Tibial nerve (tissue), 4 donors: ENCODE data around the gene CTTNBP2. TPM values are rescaled to one million over a fixed set of nuclear protein-coding genes. Genes with fewer than 3 reads are reported as not detected.

Experiments used
- DNase-seq, 2 donors: peaks; one replicate each; pipeline ENCODE4 v3.0.0-alpha.2; 2019; ENCODE audit warnings: low spot score in 2 of 2
- H3K27ac ChIP-seq, 4 donors: fragments of 200-600 bp; sonication (generic) in 3 of 4; one replicate each; pipeline ENCODE4 v1.5.1; 2017 to 2019; ENCODE audit warnings: mild to moderate bottlenecking in 1 of 4
- H3K27me3 ChIP-seq, 2 donors: fragments of 200-600 bp; sonication (generic) in 1 of 2; one replicate each; pipeline versions ENCODE4 v1.5.1 to v1.6.0; 2017 to 2019
- H3K36me3 ChIP-seq, 3 donors: fragments of 200-600 bp; sonication (generic); one replicate each; pipeline ENCODE4 v1.5.1; 2018 to 2019
- H3K4me1 ChIP-seq, 4 donors: fragments of 200-600 bp; sonication (generic) in 3 of 4; one replicate each; pipeline ENCODE4 v1.5.1; 2017 to 2019
- H3K4me3 ChIP-seq, 4 donors: fragments of 200-600 bp; sonication (generic) in 3 of 4; one replicate each; pipeline ENCODE4 v1.5.1; 2017 to 2019; ENCODE audit warnings: mild to moderate bottlenecking in 1 of 4, moderate library complexity in 1 of 4
- H3K9me3 ChIP-seq, 4 donors: fragments of 200-600 bp; sonication (generic) in 3 of 4; one replicate each; pipeline ENCODE4 v1.5.1; 2017 to 2019
- EP300 ChIP-seq, 2 donors: sonication (generic); formaldehyde crosslinking; IDR thresholded peaks; one replicate each; pipeline ENCODE4 v1.6.1; 2017; ENCODE audit warnings: antibody characterized with exemption in 2 of 2, mild to moderate bottlenecking in 1 of 2
- POLR2A ChIP-seq, 2 donors: fragments of 450-650 bp; IDR thresholded peaks; one replicate each; pipeline ENCODE4 v1.6.1; 2017; ENCODE audit warnings: antibody characterized with exemption in 2 of 2, mild to moderate bottlenecking in 2 of 2, moderate library complexity in 2 of 2
- WGBS, 2 donors: methylation state at CpG; one replicate each; pipeline ENCODE4 v1.1.5; 2018; 5-methylcytosine and 5-hydroxymethylcytosine counted together
- total RNA-seq, 4 donors: library from RNA; depleted of rRNA; stranded (reverse); fragments of >200 nt; gene quantifications; one replicate each; pipeline ENCODE4 v1.1.0, GENCODE V29; 2016
- TF ChIP-seq, protein P1 (sequence below), 5 experiments: fragments of 200-600 bp in 3 of 5; fragments of 450-650 bp in 2 of 5; sonication (generic) in 3 of 5; IDR thresholded peaks; one replicate each; pipeline ENCODE4 v1.5.1; 2016 to 2019; ENCODE audit warnings: antibody characterized with exemption in 5 of 5, mild to moderate bottlenecking in 3 of 5, moderate library complexity in 2 of 5

CTTNBP2 gene
- total RNA-seq, 4 donors from 2014 or later, result 12.9 to 19.3 (median 17.1) TPM

DNA sequence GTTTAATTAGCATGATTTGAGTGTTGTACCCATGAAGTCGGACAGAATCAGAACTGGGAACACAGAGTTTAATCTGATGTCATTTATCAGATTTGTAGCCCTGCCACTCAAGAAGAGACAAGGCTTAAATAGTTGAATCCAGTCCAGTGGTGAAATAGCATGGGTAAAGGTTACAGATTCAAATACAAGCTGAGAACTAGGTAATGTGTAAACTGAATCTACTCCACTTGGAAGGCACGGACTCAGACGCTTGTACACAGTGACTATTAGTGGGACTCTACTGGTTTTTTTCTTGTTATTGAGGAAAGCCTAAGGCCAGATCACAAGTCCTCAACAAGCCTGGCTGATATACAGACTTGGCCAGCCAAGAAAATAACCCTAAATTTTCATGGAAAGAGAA is 142.9 kb downstream of the CTTNBP2 start:
- Histone ChIP-seq H3K27ac (no peak overlapping the region), H3K36me3 (peaks cover 0 to 21% (median 0%) of the 10 kb centered on the region in 3 donors), H3K4me3 (no peak overlapping the region), H3K27me3 (no peaks in the 10 kb centered on the region), H3K9me3 (no peaks in the 10 kb centered on the region), H3K4me1 (peaks cover 0 to 3% (median 0%) of the 10 kb centered on the region in 4 donors)
- TF ChIP-seq, protein P1, sequence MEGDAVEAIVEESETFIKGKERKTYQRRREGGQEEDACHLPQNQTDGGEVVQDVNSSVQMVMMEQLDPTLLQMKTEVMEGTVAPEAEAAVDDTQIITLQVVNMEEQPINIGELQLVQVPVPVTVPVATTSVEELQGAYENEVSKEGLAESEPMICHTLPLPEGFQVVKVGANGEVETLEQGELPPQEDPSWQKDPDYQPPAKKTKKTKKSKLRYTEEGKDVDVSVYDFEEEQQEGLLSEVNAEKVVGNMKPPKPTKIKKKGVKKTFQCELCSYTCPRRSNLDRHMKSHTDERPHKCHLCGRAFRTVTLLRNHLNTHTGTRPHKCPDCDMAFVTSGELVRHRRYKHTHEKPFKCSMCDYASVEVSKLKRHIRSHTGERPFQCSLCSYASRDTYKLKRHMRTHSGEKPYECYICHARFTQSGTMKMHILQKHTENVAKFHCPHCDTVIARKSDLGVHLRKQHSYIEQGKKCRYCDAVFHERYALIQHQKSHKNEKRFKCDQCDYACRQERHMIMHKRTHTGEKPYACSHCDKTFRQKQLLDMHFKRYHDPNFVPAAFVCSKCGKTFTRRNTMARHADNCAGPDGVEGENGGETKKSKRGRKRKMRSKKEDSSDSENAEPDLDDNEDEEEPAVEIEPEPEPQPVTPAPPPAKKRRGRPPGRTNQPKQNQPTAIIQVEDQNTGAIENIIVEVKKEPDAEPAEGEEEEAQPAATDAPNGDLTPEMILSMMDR (IDR thresholded peaks at IDR 0.05), result no peak
- TF ChIP-seq EP300 (IDR thresholded peaks at IDR 0.05), result no peak
- TF ChIP-seq POLR2A (IDR thresholded peaks at IDR 0.05), result no peak
- DNase-seq, result no peak
- 83 to 94% methylated on average over 3 of the region's 3 CpGs for WGBS, 2 donors

DNA sequence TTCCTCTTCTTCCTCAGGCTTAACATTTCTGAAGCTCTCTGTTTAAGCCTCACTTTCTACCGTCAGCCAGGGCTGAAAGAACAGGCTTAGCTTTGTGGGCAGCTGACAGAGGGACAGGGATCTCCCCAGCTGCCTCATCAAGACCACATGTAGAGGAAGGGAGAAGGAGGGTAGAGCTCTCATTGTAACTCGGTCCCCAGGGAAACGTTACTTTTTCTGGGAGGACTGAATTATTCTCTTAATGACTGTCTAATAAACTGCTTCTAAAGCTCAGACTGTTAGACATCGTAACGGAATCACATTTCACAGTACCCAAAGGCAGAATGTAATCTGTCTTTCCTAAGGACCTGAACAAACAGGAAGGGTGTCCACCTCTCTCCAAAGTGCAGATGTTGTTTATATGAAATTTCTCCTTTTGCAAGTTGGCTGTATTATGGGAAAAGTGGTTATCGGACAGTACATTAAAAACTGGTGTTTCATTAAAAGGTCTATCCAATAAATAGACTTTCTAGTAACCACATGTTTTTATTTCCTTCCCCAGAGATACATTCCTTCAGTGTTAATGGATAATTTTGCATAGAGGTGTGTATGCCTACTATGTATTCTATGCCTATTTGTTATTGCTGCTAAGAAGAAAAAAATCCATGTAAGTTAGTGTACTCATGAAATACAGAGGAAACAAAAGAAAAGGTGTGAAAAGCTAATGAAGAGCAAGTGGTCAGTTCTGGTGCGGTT is 144.2 kb downstream of the CTTNBP2 start:
- H3K9me3 ChIP-seq, result no peaks in the 10 kb centered on the region
- 28 to 30% methylated on average over 7 of the region's 7 CpGs for WGBS, 2 donors
- H3K4me3 ChIP-seq, result no peak overlapping the region
- TF ChIP-seq POLR2A (IDR thresholded peaks at IDR 0.05) (no peak), EP300 (IDR thresholded peaks at IDR 0.05) (no peak)
- TF ChIP-seq, protein P1 (IDR thresholded peaks at IDR 0.05), result no peak
- H3K27ac ChIP-seq, result no peak overlapping the region
- no peaks in the 10 kb centered on the region for H3K27me3 ChIP-seq
- peaks cover 0 to 3% (median 0%) of the 10 kb centered on the region in 4 donors for H3K4me1 ChIP-seq
- peaks cover 0 to 23% (median 0%) of the 10 kb centered on the region in 3 donors for H3K36me3 ChIP-seq
- no peak for DNase-seq

DNA sequence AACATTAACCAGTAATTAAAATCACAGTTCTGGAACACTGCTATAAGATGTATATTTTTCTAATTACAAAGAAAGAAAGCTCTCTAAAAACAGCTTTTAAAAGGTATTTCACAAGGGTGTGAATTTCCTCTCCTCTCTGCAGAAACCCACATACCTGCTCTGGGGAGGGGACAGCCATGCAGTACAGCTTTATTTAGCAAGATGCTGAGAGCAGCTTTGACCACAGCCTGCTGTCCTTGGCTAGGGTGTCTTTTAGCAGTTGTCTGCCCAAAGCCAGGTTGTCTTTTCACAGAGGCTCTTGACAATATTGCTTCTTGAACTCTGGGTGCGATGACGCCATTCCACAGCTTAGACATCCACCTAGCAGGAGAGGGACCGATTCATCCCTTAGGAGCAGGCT is 148.3 kb downstream of the CTTNBP2 start:
- Histone ChIP-seq H3K27ac (no peak overlapping the region), H3K9me3 (no peaks in the 10 kb centered on the region), H3K36me3 (peaks cover 0 to 17% (median 0%) of the 10 kb centered on the region in 3 donors), H3K4me1 (peaks cover 0 to 3% (median 0%) of the 10 kb centered on the region in 4 donors), H3K27me3 (no peaks in the 10 kb centered on the region), H3K4me3 (no peak overlapping the region)
- no peak for TF ChIP-seq POLR2A (IDR thresholded peaks at IDR 0.05)
- no peak for TF ChIP-seq EP300 (IDR thresholded peaks at IDR 0.05)
- TF ChIP-seq, protein P1 (IDR thresholded peaks at IDR 0.05), result no peak
- 94 to 100% methylated on average over 3 of the region's 3 CpGs for WGBS, 2 donors
- no peak for DNase-seq

DNA sequence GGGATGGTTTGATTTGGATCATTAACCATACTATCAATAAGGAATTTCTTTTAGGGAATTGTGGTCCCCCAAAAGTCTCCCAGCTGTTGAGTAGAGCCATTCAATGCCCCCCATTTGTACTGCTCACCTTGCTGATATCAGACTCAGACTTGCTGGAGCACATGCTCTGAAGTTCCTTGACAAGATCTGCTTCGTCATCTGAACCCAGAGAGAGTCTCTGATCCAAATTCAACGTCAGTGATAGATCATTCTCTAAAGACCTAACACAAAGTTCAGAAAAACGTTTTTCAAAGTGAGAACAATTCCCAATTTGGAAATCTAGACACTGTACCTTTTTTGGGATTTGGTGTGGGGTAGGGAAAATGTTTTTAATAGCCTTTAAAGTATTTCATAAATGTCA is 153.9 kb downstream of the CTTNBP2 start:
- H3K27me3 ChIP-seq, result no peaks in the 10 kb centered on the region
- H3K27ac ChIP-seq, result no peak overlapping the region
- peaks cover 0 to 11% (median 0%) of the 10 kb centered on the region in 3 donors for H3K36me3 ChIP-seq
- TF ChIP-seq, protein P1 (IDR thresholded peaks at IDR 0.05), result no peak
- no peak for TF ChIP-seq EP300 (IDR thresholded peaks at IDR 0.05)
- TF ChIP-seq POLR2A (IDR thresholded peaks at IDR 0.05), result no peak
- no peak overlapping the region for H3K4me3 ChIP-seq
- WGBS, 2 donors, result 65 to 69% methylated on average over 3 of the region's 3 CpGs
- DNase-seq, result no peak
- H3K4me1 ChIP-seq, result no peaks in the 10 kb centered on the region
- H3K9me3 ChIP-seq, result no peaks in the 10 kb centered on the region

DNA sequence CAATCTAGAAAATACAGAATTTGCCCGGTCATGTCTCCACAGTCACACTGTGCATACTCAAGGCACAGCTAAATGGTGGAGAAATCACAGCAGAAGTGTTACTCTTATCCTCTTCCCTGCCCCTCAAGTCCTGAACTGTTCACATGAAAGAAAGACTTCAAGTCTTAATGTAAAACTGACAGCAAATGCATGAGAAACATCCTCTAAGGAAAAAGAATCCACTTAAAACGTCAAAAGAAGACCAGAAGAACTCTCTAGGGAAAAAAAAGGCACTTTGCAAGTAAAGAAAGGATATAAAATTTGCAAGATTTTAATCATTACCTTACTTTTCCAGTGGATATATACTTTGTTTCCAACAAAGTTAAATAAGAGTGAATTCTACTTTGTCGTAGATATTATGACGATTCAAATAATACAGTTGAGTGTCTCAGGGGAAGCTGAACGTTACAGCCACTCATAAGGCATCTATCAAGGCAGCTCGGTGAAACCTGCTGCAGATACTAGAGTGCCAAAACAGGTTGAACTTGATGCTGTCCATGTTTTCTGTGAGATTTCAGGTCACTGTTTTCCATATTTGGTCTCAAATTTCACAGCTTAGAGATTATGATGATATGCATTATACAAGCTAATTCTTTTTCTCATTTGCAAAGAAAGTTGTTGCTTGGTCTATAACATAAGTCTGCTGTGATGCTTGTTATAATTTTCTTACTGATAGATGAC is 155.0 kb downstream of the CTTNBP2 start:
- Histone ChIP-seq H3K36me3 (peaks cover 0 to 9% (median 0%) of the 10 kb centered on the region in 3 donors), H3K27ac (no peak overlapping the region)
- WGBS, 2 donors, result 76 to 78% methylated on average over 6 of the region's 6 CpGs

More for the DNA sequence above, 155.0 kb downstream of the CTTNBP2 start:
- DNase-seq, result no peak
- TF ChIP-seq EP300 (IDR thresholded peaks at IDR 0.05) (no peak), POLR2A (IDR thresholded peaks at IDR 0.05) (no peak)
- TF ChIP-seq, protein P1 (IDR thresholded peaks at IDR 0.05), result no peak
- Histone ChIP-seq H3K4me1 (no peaks in the 10 kb centered on the region), H3K4me3 (no peak overlapping the region), H3K27me3 (no peaks in the 10 kb centered on the region), H3K9me3 (no peaks in the 10 kb centered on the region)
